NCI-H187 treated with DMSO at 0.1 percent for 48 hours (cell line): Measurements from ENCODE around the gene TRAF3IP1.
A peak's percentile ranks its signal among the peaks of the same experiment; 100 is the strongest.
"Not testable (repeated sequence)": the region's sequence is repeated elsewhere in the genome, so short reads cannot be mapped to it uniquely, and the experiment has no call there.

Source experiments
- DNase-seq: peaks from one replicate; lab custom pipeline; 2025; lab: John Stamatoyannopoulos, UW

The TRAF3IP1 gene

DNA sequence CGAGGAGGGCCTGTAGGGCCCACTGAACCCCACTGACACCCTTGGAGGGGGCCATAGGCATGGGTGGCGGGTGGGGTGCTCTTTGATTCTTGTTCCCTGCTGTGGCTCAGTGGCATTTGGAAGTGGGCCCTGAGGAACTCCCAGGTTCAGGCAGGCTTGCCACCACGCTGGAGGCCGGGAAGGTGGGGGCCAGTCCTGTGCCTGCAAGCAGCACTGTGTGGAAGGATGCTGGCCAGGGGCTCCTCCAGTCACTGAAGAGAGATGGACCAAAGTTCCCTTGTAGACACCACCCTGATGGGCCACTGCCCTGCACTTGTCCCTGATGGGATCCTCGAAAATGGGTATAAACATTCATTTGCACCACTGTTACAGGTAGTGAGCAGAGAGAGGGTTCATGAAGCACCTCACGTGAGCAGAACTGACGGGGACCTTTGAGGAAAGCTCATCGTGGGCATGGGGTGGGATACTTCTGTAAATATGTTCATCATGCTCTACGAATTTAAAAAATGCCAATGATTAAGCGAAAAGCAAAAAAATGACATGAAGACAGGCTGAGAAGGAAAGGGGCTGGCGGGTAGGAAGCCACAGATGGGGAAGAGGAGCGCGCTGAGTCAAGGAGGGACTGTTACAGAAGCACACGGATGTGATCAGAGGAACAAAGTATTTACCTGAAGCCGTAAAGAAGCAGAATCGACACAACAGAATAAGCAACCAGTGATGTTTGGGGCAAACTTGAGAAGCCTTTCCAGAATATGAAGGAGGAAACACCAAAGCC lies 61.2 kb downstream of the TRAF3IP1 start:
- DNase-seq: no peak

DNA sequence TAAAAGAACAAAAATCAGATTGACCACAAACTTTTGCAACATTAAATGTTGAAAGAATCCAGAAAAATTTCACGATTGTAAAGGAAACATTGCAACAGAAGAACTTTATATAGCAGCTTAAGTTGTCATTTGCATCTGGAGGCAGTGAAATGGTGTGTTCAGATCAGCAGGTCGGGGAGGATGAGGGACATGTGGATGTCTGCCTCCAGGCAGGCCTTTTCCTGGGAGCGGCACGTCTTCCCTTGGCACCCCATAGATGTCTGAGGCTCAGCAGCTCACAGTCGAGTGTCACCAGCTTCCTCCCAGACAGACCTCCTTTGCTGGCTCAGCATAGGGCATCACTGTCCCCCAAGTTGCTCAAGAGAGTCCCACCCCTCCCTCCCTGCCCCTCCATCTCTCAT lies 62.1 kb downstream of the TRAF3IP1 start:
- DNase-seq: no peak

DNA sequence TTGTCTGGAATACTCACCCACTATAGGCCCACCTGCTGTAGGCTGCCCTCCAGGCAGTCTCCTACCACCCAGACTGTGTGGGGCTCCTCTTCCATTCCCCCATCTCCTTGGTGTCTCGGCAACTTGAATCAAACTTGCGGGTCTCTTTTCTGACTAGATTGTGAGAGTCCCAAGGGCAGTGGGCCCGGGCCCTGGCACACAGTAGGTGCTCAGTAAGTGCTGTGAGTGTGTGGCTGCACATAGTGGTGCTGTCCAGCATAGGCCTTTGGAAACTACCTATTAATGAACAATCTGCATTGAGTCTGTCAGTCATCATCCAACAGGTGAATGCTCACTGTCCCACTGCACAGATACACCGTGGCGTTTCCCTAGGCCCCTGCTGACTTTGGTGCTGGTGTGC lies 62.8 kb downstream of the TRAF3IP1 start:
- no peak for DNase-seq

DNA sequence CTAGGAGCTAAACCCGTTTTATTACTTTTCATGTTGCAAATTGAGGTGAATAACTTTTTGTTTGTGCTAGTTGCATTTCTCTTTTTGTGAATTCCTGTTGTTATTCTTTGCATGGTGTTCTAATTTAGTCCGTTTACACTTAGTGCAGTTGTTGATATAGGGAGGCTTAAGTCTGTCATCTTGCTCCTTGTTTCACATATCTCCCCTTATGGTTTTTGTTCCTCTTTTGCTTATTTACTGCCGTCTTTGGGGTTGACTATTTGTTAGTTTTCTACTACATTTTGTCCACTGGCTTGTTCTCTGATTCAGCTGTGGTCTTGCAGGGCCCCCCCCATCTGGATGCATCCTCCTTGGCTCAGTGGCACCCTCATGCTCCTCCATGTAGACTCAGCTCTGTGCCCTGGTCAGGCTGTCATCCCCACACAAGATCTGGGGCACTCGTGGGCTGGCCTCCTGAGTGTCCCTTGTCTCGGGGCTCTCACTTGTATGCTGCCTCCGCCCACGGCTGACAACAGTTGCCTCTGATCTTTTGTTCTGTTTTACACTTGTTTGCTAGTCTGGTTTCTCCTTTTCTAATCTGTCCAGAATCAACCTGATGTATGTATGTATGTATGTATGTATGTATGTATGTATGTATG lies 63.5 kb downstream of the TRAF3IP1 start:
- DNase-seq: no peak

DNA sequence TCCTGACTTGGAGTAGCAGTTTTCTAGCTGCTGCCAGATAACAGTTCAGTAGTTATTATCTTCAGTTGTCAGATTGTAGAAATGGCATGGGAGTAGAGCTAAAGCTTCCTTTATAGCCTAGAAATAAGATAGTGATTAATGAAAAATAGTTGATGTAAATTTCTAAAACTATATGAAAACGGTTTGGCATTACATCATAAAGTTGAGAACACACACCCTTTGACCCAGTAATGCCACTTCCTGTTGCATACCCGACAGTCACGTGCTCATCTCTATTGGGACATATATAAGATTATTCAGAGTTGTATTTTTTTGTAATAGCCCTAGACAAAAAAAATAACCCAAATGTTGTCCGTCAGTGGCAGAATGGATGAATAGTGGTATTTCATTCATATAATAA lies 67.0 kb downstream of the TRAF3IP1 start:
- DNase-seq: no peak

DNA sequence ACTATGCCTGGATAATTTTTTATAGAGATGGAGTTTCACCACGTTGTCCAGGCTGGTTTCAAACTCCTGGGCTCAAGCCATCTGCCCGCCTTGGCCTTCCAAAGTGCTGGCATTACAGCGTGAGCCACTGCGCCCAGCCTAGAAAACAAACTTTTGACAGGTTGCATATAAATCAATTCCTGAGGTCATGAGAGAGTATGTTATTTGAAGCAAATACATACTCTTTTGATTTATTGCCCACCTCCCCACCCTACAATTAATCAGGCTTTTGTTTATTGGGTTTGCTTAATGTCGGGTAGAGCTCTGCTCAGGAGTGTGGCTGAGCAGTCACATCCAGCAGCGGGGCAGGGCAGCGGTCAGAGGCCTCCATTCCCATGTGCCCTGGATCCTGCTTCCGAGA lies 68.5 kb downstream of the TRAF3IP1 start:
- DNase-seq: no peak

DNA sequence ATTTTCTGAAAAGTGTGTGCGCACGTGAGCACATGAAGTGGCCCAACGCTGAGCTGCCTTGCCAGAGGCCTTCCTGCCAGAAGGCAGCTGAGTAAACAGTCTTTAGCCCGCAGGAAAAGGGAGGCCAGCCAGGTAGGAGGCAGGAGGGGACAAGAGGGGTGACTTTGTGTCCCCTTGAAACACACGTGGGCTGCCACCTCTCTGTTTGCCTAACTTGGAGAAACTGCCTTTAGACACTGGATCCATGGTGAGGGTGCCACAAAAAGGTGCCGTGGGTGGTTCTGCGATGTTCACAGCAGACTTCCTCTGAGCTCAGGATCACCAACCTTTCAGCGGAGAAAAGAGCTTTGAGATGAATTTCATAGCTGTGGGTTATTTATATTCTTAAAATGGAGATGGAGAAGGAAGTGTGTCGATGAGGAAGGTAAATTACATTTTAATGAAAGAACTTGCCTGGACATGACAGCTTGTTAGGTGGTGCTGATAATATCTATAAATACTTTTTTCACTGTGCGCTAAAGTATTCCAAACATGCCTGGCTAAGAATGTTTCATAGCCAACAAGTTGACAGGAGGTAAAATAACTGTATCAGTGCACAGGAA lies 69.8 kb downstream of the TRAF3IP1 start:
- peak; percentile 49 for DNase-seq

DNA sequence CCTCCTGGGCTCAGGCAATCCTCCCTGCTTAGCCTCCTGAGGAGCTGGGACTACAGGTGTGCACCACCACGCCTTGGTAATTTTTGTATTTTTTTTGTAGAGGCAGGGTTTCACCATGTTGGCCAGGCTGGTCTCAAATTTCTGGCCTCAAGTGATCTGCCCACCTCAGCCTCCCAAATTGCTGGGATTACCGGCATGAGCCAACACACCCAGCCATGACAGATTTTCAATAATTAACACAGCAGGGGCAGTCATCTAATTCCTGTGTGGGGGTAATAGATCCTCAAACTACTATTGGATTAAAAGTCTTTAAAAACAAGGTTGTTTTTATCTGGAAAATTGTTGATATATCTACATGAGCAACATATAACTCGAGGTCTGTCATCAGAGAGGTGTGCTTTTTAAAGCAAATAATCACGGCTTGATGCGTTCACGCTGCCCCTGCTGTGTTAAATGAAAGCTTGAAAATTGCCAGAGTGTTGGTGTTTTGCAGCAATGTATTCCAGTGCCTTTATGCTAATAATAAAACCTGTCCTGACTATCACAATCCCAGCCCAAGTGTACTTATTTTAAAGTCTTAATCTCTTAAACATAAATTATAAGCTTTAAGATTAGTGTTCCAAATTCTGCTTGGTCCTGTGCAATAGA lies 70.8 kb downstream of the TRAF3IP1 start:
- no peak for DNase-seq

- DNase-seq: no peak
Observed at GRCh38 chr2:238396663-238397062, 76.3 kb downstream of the TRAF3IP1 start.

- no peak for DNase-seq
Observed at GRCh38 chr2:238397356-238397755, 77.0 kb downstream of the TRAF3IP1 start.

- no peak for DNase-seq
Observed at GRCh38 chr2:238398577-238398976, 78.3 kb downstream of the TRAF3IP1 start.

- DNase-seq: no peak
Observed at GRCh38 chr2:238399094-238399493, 78.8 kb downstream of the TRAF3IP1 start.

DNA sequence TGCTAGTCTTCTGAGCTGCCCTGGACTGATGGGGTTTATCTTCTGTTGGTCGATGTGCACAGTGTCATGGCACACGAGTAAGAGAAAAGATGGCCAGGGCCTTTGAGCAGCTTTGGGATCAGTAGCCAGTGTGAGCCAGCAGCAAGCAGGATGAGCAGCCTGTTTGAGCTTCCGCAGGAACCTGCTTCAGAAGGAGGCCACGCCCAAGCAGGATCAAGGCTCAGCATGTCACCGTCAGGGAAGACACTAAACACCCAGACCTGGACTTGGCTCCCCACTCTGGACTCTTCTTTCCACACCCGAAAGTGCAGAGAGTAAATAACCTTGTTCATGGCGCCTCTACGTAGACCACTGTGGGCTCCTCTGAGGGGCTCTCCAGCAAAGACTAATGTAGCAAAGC lies 81.2 kb downstream of the TRAF3IP1 start:
- DNase-seq: no peak

GRCh38 chr2:238403632-238404405 lies 83.5 kb downstream of the TRAF3IP1 start:
- DNase-seq: peak; percentile 31

DNA sequence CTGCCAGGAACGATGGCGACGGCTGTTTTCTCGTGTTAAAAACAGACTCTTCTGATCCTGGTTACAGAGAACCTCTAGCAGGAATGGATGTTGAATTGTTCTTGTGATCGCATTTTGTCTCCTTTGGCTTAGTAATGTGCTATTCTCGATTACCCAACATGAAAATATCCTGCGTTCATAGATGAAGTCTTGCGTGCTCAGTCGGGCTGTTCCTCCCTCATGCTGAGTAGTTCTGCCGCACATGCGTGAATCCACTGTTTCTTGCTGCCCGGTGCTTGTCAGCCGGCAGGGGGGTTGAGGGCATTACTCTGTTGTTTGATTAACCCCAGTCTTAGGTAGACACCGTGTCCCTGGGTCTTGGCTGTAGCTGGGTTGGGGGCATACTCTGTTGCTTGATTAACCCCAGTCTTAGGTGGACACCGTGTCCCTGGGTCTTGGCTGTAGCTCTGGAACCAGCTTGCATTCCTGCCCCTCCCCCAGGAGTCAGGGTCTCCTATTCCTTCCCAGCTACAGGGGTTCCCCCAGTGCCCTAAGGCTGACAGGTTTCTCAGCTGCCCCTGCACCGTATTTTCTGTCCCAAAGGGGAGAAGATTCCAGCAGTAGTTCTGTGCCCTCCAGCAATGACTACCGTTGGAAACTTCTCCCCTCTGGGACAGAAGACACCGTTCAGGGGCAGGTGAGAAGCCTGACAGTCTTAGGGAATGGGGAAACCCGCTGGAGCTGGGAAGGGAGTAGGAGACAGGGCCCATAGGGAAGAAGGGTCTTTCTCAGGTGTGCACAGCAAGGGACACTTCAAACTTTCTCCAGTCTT lies 84.3 kb downstream of the TRAF3IP1 start:
- DNase-seq: no peak

- DNase-seq: not testable (repeated sequence)
Observed at GRCh38 chr2:238405217-238405555, 84.9 kb downstream of the TRAF3IP1 start.

DNA sequence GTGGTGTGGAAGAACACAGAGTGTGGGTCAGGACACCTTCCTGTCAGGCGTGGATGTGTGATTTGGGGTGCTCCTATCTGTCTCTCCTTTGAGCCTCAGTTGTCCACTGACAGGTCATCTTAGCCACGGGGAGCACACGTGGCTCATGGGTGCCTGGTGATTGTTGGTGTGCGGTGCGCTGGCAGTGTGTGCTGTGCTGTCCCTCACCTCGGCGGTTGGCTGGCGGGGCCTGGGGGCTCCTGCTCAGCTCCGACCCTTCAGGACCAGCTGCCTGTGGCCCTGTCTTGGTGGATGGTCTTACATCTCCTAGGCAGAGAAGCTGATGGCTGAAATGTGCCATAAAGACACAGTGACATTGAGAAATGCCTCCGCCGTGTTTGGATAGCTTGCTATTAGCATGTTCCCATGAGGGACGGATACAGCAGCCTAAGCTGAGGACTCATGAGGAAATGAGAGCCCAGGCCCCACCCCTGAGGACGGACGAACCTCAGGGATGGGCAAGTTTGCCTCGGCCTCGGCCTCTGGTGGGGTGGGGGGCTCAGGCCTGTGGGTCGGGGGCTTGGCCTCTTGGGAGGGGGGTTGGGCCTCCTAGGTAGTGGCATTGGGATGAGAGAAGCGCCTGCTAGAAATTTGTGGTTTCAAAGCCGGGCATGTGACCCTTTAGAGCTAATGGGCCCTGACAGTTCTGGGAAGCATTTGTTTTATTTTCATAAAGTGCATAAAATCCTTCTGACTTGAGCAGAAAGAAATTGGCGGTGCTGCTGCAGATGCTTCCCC lies 86.1 kb downstream of the TRAF3IP1 start:
- no peak for DNase-seq

GRCh38 chr2:238406998-238407285 lies 86.6 kb downstream of the TRAF3IP1 start:
- DNase-seq: no peak

DNA sequence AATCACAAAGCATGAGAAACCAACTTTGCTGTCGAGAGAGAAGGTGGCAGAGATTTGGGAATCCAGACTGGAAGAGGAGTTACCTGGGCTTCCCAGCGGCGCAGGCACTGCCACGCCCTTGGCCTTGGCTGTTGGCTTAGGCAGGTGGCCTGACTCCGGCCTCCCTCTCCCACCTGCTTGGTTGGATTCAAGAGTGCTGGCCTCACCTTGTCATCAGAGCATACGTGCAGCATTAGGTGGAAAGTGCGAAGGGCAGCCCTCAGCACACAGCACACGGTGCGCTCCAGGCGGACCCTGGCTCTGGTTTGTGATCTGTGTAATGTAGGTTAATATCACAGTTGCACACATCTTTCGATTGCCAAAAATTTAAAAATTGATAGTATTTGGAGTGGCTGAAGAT lies 87.2 kb downstream of the TRAF3IP1 start:
- DNase-seq: no peak

DNA sequence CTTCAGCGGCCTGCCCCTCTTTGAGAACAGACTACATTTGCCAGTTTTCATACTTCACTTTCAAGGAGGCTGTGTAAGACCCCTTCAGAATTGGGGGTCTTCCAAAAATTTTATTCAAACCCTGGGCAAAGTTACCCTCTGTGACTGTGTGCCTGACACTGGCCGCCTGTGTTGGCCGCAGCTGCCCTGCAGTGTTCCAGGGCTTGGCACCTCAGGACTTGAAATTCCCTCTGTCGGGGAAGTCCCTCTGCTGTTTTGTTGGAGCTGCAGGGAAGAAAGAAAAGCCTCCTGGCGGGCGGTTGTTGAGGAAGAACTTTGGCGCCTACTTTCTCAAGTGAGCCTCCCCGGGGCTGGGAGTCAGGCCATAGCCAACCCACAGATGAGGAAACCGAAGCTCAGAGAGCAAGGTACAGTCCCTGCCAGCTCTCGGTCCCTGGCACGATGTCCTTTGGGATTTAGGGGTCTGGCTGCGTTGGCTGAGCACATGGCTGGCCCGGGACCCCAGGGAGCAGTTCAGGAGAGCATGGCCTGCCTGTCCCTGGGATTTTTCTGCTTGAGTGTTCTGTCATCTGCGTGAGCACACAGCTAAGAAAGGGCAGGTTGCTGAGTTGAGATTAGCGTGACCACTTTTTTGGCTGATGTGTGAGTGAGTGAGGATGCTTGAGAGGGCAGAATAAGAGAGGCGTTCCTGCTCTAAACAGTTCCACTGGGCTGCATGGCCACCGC lies 88.5 kb downstream of the TRAF3IP1 start:
- no peak for DNase-seq
